ENCODE data around the gene HHATL. TPM values are rescaled to one million over a fixed set of nuclear protein-coding genes. Genes with fewer than 3 reads are reported as not detected.

Gene HHATL, protein sequence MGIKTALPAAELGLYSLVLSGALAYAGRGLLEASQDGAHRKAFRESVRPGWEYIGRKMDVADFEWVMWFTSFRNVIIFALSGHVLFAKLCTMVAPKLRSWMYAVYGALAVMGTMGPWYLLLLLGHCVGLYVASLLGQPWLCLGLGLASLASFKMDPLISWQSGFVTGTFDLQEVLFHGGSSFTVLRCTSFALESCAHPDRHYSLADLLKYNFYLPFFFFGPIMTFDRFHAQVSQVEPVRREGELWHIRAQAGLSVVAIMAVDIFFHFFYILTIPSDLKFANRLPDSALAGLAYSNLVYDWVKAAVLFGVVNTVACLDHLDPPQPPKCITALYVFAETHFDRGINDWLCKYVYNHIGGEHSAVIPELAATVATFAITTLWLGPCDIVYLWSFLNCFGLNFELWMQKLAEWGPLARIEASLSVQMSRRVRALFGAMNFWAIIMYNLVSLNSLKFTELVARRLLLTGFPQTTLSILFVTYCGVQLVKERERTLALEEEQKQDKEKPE
- not detected for polyA plus RNA-seq (2013, experiment 1 of 2)
- not detected for polyA plus RNA-seq (2013, experiment 2 of 2)

DNA sequence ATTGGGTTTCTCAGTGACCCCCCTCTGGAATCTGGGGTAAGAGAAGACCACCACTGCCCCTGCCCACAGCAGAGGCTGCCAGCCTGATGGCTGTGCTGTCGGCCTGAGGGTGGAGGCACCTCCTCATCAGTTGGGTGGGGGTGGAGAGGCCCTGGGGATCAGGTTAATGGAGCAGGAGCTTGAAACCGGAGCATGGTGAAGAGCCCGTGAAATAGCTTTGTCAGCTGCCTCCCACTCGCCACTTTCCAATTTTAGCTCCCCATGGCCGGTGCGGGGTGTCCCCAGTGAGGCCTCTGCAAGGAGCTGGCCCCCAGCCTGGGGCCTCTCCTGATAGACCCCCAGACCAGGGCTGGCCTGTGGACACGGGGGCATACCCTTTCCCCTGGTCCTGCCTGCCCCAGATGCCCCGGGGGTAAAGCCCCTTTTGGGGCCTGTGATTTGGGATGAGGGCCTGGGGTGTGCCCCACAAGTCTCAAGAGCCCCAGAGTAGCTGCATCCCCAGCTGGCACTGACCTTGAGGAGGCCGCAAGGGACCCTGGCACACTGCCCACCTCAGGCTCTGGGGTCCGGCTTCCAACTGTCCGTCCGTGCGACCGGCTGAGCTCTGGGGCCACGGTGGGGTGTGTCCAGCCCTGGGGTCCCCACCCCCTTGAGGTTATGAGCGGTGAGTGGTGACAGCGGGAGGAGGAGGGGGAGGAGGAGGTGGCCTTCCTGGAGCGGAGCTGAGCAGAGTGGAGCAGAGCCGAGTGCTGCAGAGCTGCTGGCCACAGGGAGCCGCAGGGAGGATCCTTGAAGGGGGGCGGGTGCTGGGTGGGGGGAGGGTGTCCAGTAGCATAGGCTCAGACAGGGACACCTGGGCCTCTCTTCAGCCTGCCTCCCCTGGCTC lies at the start of gene HHATL:
TSS of gene HHATL (minus strand) at position 733 of the 886 bp plus-strand sequence. CDS start 1,972 bp downstream, outside the sequence.
- H3K27ac ChIP-seq (ENCODE audit: low read depth, low read length), result no peak within 1 kb of the TSS
- no peaks in the 10 kb centered on the region for H3K27me3 ChIP-seq (ENCODE audit: insufficient read depth, low read length, poor library complexity)
- no peaks in the 10 kb centered on the region for H3K79me2 ChIP-seq (ENCODE audit: control insufficient read depth, insufficient read depth, low read length)
- no peak within 1 kb of the TSS for H3K4ac ChIP-seq (ENCODE audit: low read depth, low read length)
- no peak for DNase-seq
- H2BK5ac ChIP-seq (ENCODE audit: low read length), result no peak within 1 kb of the TSS
- H3K18ac ChIP-seq (ENCODE audit: low read length), result no peak within 1 kb of the TSS
- H2BK120ac ChIP-seq (ENCODE audit: low read depth, low read length), result no peak within 1 kb of the TSS
- H3K4me1 ChIP-seq (ENCODE audit: control insufficient read depth, low read depth, low read length), result no peaks in the 10 kb centered on the region
- no peak within 1 kb of the TSS for H3K4me3 ChIP-seq (ENCODE audit: low read length)
- H2BK15ac ChIP-seq (replicated peaks; ENCODE audit: low read depth), result no peak within 1 kb of the TSS
- no peak within 1 kb of the TSS for H3K9ac ChIP-seq (ENCODE audit: low read length)
- no peak within 1 kb of the TSS for H4K5ac ChIP-seq (ENCODE audit: low read length)
- H3K56ac ChIP-seq (ENCODE audit: low read length), result no peak within 1 kb of the TSS
- no CpG with 5 or more reads among the region's 21 CpGs for WGBS (ENCODE audit: extremely low coverage, insufficient coverage, low lambda C conversion rate)
- H3K23ac ChIP-seq (ENCODE audit: low read length), result no peak within 1 kb of the TSS
- no peak within 1 kb of the TSS for H2AK5ac ChIP-seq (ENCODE audit: low read length)
- no peak within 1 kb of the TSS for H3K4me2 ChIP-seq (ENCODE audit: low read length)
- H3K79me1 ChIP-seq (ENCODE audit: low read length), result no peaks in the 10 kb centered on the region
- H4K8ac ChIP-seq (ENCODE audit: low read depth, low read length), result no peak within 1 kb of the TSS
- H3K36me3 ChIP-seq (ENCODE audit: control insufficient read depth, insufficient read depth, low read length), result no peaks in the 10 kb centered on the region

DNA sequence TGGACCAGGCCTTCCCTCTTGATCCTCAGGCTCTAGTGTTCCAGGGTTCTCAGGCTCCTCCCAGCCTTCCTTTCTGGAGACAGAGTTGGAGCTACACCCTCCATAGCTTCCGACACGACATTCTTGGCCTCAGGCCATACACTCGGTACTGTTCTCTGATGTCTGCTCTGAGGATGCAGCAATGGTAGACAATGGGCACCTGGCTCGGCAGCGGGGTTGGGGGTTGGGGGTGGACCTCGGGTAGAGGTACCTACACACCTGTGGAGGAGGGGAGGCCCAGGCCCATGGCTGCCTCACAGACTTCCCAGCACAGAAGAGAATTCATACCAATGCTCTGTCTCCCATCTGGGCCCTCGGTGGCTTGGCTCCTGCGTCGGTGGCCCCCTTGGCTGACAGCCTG lies 49.0 kb upstream of the HHATL start:
- no CpG with 5 or more reads among the region's 9 CpGs for WGBS (ENCODE audit: extremely low coverage, insufficient coverage, low lambda C conversion rate)

DNA sequence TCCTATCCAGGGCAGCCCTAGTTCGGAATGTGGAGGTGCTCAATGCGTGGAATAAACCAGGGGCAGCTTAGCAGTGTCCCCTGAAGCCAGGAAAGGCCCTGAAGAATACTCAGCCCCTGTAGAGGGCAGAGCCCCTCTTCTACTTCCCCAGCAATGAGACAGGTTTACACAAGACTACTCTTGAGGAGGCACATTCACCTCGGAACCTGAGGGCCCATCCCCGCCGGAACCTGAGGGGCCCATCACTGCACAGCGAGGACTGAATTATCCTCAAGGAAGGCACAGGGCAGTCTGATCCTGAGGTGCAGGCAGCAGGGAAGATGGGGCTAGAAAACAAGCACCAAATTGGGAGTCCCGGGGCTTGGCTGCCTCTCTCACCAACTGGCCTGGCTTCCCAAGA lies 48.2 kb upstream of the HHATL start:
- DNase-seq, result no peak
- Histone ChIP-seq H2BK120ac (ENCODE audit: low read depth, low read length) (no peak overlapping the region), H2BK5ac (ENCODE audit: low read length) (no peak overlapping the region), H3K79me1 (ENCODE audit: low read length) (no peaks in the 10 kb centered on the region), H4K5ac (ENCODE audit: low read length) (no peak overlapping the region), H3K79me2 (ENCODE audit: control insufficient read depth, insufficient read depth, low read length) (no peaks in the 10 kb centered on the region), H3K9ac (ENCODE audit: low read length) (no peak overlapping the region), H3K4ac (ENCODE audit: low read depth, low read length) (no peak overlapping the region), H3K4me3 (ENCODE audit: low read length) (no peak overlapping the region), H3K4me2 (ENCODE audit: low read length) (no peak overlapping the region), H3K56ac (ENCODE audit: low read length) (no peak overlapping the region), H3K4me1 (ENCODE audit: control insufficient read depth, low read depth, low read length) (no peaks in the 10 kb centered on the region), H3K27me3 (ENCODE audit: insufficient read depth, low read length, poor library complexity) (no peaks in the 10 kb centered on the region), H3K36me3 (ENCODE audit: control insufficient read depth, insufficient read depth, low read length) (no peaks in the 10 kb centered on the region), H2BK15ac (replicated peaks; ENCODE audit: low read depth) (no peak overlapping the region), H3K18ac (ENCODE audit: low read length) (no peak overlapping the region), H2AK5ac (ENCODE audit: low read length) (no peak overlapping the region), H4K8ac (ENCODE audit: low read depth, low read length) (no peak overlapping the region), H3K27ac (ENCODE audit: low read depth, low read length) (no peak overlapping the region), H3K23ac (ENCODE audit: low read length) (no peak overlapping the region)
- WGBS (ENCODE audit: extremely low coverage, insufficient coverage, low lambda C conversion rate), result no CpG with 5 or more reads among the region's 7 CpGs

More for the DNA sequence above, 49.0 kb upstream of the HHATL start:
- no peaks in the 10 kb centered on the region for H3K27me3 ChIP-seq (ENCODE audit: insufficient read depth, low read length, poor library complexity)
- no peak overlapping the region for H2BK120ac ChIP-seq (ENCODE audit: low read depth, low read length)
- H3K23ac ChIP-seq (ENCODE audit: low read length), result no peak overlapping the region
- H3K27ac ChIP-seq (ENCODE audit: low read depth, low read length), result no peak overlapping the region
- no peak overlapping the region for H3K56ac ChIP-seq (ENCODE audit: low read length)
- H3K36me3 ChIP-seq (ENCODE audit: control insufficient read depth, insufficient read depth, low read length), result no peaks in the 10 kb centered on the region
- no peak overlapping the region for H2BK15ac ChIP-seq (replicated peaks; ENCODE audit: low read depth)
- DNase-seq, result no peak
- H2BK5ac ChIP-seq (ENCODE audit: low read length), result no peak overlapping the region
- H3K79me2 ChIP-seq (ENCODE audit: control insufficient read depth, insufficient read depth, low read length), result no peaks in the 10 kb centered on the region
- no peak overlapping the region for H3K9ac ChIP-seq (ENCODE audit: low read length)
- no peaks in the 10 kb centered on the region for H3K79me1 ChIP-seq (ENCODE audit: low read length)
- H3K4me2 ChIP-seq (ENCODE audit: low read length), result no peak overlapping the region
- H4K5ac ChIP-seq (ENCODE audit: low read length), result no peak overlapping the region
- H3K18ac ChIP-seq (ENCODE audit: low read length), result no peak overlapping the region
- H2AK5ac ChIP-seq (ENCODE audit: low read length), result no peak overlapping the region
- no peak overlapping the region for H3K4ac ChIP-seq (ENCODE audit: low read depth, low read length)
- no peak overlapping the region for H3K4me3 ChIP-seq (ENCODE audit: low read length)
- H4K8ac ChIP-seq (ENCODE audit: low read depth, low read length), result no peak overlapping the region
- H3K4me1 ChIP-seq (ENCODE audit: control insufficient read depth, low read depth, low read length), result no peaks in the 10 kb centered on the region

DNA sequence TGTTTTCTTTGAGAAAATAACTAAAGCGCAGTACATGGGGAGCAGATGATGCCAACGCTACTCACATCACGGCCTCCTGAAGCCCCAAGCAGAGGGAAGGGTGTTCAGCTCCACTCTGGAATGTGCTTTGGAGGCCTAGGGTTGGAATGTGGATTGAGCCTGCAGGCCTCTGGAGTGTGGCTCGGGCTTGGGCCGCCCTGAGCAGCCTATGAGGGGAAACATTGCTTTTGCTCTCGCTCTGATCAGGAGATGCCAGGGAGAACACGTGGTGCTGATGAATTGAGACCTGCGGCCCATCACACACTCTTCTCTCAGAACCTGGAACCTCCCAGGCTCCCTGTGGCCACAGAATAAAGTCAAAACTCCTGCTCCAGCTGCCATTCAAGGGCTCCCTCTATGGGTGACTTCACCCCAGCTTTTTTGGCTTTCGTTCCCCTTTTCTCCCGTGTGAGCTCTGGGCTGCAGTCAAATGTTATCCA lies 47.2 kb upstream of the HHATL start:
- Histone ChIP-seq H3K9ac (ENCODE audit: low read length) (no peak overlapping the region), H3K18ac (ENCODE audit: low read length) (no peak overlapping the region), H3K56ac (ENCODE audit: low read length) (peak overlapping the region; percentile 68), H3K27ac (ENCODE audit: low read depth, low read length) (no peak overlapping the region), H2AK5ac (ENCODE audit: low read length) (no peak overlapping the region), H3K23ac (ENCODE audit: low read length) (no peak overlapping the region), H2BK15ac (replicated peaks; ENCODE audit: low read depth) (no peak overlapping the region), H3K79me1 (ENCODE audit: low read length) (no peaks in the 10 kb centered on the region), H3K4me2 (ENCODE audit: low read length) (no peak overlapping the region), H4K8ac (ENCODE audit: low read depth, low read length) (no peak overlapping the region), H3K79me2 (ENCODE audit: control insufficient read depth, insufficient read depth, low read length) (no peaks in the 10 kb centered on the region), H2BK120ac (ENCODE audit: low read depth, low read length) (no peak overlapping the region), H3K4me1 (ENCODE audit: control insufficient read depth, low read depth, low read length) (no peaks in the 10 kb centered on the region), H3K4ac (ENCODE audit: low read depth, low read length) (no peak overlapping the region), H3K36me3 (ENCODE audit: control insufficient read depth, insufficient read depth, low read length) (no peaks in the 10 kb centered on the region), H3K4me3 (ENCODE audit: low read length) (no peak overlapping the region), H3K27me3 (ENCODE audit: insufficient read depth, low read length, poor library complexity) (no peaks in the 10 kb centered on the region), H2BK5ac (ENCODE audit: low read length) (no peak overlapping the region), H4K5ac (ENCODE audit: low read length) (no peak overlapping the region)
- DNase-seq, result peak; percentile 92
- no CpG with 5 or more reads among the region's 10 CpGs for WGBS (ENCODE audit: extremely low coverage, insufficient coverage, low lambda C conversion rate)

DNA sequence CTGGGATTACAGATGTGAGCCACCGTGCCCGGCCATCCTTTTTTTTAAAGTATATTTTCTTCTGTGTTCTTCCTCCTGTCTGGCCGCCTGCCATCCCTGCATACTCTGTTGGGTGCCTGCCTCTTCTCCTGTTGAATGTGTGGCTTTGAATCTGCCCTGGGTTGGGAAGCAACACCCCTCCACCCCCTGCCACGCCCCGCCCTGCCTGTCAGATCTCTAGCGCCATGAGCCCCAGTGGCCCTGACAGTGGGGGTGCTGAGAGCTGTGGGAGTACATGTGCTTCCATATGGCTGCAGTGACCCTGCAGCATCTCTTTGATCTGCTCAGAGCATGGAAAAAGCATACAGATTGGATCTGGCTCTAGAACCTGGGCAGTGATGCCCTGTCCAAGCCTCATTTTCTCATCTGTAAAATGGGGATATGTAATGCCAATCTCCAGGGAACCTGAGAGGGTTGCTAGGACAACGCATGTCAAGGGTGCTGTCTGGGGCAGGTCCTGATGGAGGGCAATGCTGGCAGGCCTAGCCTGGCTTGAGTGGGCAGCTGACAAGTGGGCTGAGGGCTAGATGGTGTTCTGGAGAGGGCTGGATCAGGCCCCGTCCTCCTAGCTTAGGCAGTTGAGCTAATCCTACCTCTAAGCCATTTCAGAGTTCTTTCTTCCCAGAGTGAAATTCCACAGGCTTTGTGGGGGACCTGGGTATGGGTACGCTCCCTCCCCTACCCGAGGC lies 46.6 kb upstream of the HHATL start:
- no peak overlapping the region for H3K4me2 ChIP-seq (ENCODE audit: low read length)
- no peak for DNase-seq
- no peak overlapping the region for H2AK5ac ChIP-seq (ENCODE audit: low read length)
- H3K27me3 ChIP-seq (ENCODE audit: insufficient read depth, low read length, poor library complexity), result no peaks in the 10 kb centered on the region
- no peak overlapping the region for H3K23ac ChIP-seq (ENCODE audit: low read length)
- H3K4me1 ChIP-seq (ENCODE audit: control insufficient read depth, low read depth, low read length), result no peaks in the 10 kb centered on the region
- H3K27ac ChIP-seq (ENCODE audit: low read depth, low read length), result no peak overlapping the region
- no peak overlapping the region for H3K4me3 ChIP-seq (ENCODE audit: low read length)
- H2BK15ac ChIP-seq (replicated peaks; ENCODE audit: low read depth), result no peak overlapping the region
- H2BK5ac ChIP-seq (ENCODE audit: low read length), result no peak overlapping the region
- H3K18ac ChIP-seq (ENCODE audit: low read length), result no peak overlapping the region
- H3K9ac ChIP-seq (ENCODE audit: low read length), result no peak overlapping the region
- no peak overlapping the region for H4K5ac ChIP-seq (ENCODE audit: low read length)
- H2BK120ac ChIP-seq (ENCODE audit: low read depth, low read length), result no peak overlapping the region
- H3K79me2 ChIP-seq (ENCODE audit: control insufficient read depth, insufficient read depth, low read length), result no peaks in the 10 kb centered on the region
- no peak overlapping the region for H3K56ac ChIP-seq (ENCODE audit: low read length)
- no peaks in the 10 kb centered on the region for H3K36me3 ChIP-seq (ENCODE audit: control insufficient read depth, insufficient read depth, low read length)
- no CpG with 5 or more reads among the region's 10 CpGs for WGBS (ENCODE audit: extremely low coverage, insufficient coverage, low lambda C conversion rate)
- H3K79me1 ChIP-seq (ENCODE audit: low read length), result no peaks in the 10 kb centered on the region
- no peak overlapping the region for H3K4ac ChIP-seq (ENCODE audit: low read depth, low read length)
- no peak overlapping the region for H4K8ac ChIP-seq (ENCODE audit: low read depth, low read length)
